ENCODE results near the gene ZNF431. TPM values are rescaled to one million over a fixed set of nuclear protein-coding genes. Genes with fewer than 3 reads are reported as not detected.

The ZNF431 gene
- total RNA-seq (2022), result 17.9 TPM in 2 replicates
- Bru-seq, nascent RNA, result percentile 87 among the genes with signal in this experiment
- BruChase-seq, experiment 1, labeled RNA remaining after a 2-hour chase, result percentile 84 among the genes with signal in this experiment
- BruChase-seq, experiment 2, labeled RNA remaining after a 6-hour chase, result percentile 79 among the genes with signal in this experiment
- long read RNA-seq, full-length matches to known transcripts, result 1 of 13 reads
- long read RNA-seq, partial matches to known transcripts, result 0 of 13 reads
- long read RNA-seq, other reads (novel, unspliced or antisense), result 12 of 13 reads

GRCh38 chr19:21141787-21142464 lies at the start of gene ZNF431:
TSS of gene ZNF431 (plus strand) at chr19:21142040. CDS start at chr19:21142184, 144 bp downstream.
- Histone ChIP-seq H3K36me3 (ENCODE audit: control insufficient read depth, insufficient read depth, low read length) (no peaks in the 10 kb centered on the region; the same call in 1 of the 2 replicates), H3K4me1 (no peaks in the 10 kb centered on the region), H3K9me3 (no peaks in the 10 kb centered on the region), H3K27me3 (replicated peaks; ENCODE audit: control insufficient read depth, insufficient read depth, low read length) (no peaks in the 10 kb centered on the region), H3K4me3 (ENCODE audit: low read depth, low read length) (peak within 1 kb of the TSS; percentile 75)
- Mint-ChIP-seq H3K27ac (ENCODE audit: unreplicated experiment) (peak within 1 kb of the TSS; percentile 98), H3K4me3 (ENCODE audit: unreplicated experiment) (peak within 1 kb of the TSS; percentile 95), H3K27me3 (ENCODE audit: insufficient read depth, unreplicated experiment) (no peaks in the 10 kb centered on the region), H3K9me3 (ENCODE audit: unreplicated experiment) (no peaks in the 10 kb centered on the region), H3K36me3 (ENCODE audit: insufficient read depth, unreplicated experiment) (peaks cover 46% of the 10 kb centered on the region), H3K4me1 (ENCODE audit: low read depth, unreplicated experiment) (peaks cover 9% of the 10 kb centered on the region)
- DNase-seq, result peak; percentile 90 to 94
- POLR2A ChIA-PET, result interaction anchor here (0.6 to 1.0 kb wide), 5 partner anchors 60 to 1366 kb away, joined by 3 to 13 read pairs (median 6); partner anchors contain the start of genes ZNF430, ZNF708 and ZNF714
- intact Hi-C loops (cut with micrococcal nuclease; ENCODE audit: unreplicated experiment), result loop anchor here (10.0 kb wide), 1 partner anchor 117 kb away; the partner anchor contains the start of gene ZNF430
- TSS peak; percentile 45 for BruUV-seq (replicated peaks)
- CTCF ChIA-PET, result no interaction called here
- TF ChIP-seq, protein P1, sequence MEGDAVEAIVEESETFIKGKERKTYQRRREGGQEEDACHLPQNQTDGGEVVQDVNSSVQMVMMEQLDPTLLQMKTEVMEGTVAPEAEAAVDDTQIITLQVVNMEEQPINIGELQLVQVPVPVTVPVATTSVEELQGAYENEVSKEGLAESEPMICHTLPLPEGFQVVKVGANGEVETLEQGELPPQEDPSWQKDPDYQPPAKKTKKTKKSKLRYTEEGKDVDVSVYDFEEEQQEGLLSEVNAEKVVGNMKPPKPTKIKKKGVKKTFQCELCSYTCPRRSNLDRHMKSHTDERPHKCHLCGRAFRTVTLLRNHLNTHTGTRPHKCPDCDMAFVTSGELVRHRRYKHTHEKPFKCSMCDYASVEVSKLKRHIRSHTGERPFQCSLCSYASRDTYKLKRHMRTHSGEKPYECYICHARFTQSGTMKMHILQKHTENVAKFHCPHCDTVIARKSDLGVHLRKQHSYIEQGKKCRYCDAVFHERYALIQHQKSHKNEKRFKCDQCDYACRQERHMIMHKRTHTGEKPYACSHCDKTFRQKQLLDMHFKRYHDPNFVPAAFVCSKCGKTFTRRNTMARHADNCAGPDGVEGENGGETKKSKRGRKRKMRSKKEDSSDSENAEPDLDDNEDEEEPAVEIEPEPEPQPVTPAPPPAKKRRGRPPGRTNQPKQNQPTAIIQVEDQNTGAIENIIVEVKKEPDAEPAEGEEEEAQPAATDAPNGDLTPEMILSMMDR (IDR thresholded peaks at IDR 0.05; ENCODE audit: insufficient read depth in 1 of 2, low read depth in 1 of 2, low read length in 1 of 2, severe bottlenecking in 1 of 2, unreplicated experiment in 1 of 2), result no peak

- POLR2A ChIA-PET, result no interaction called here
- Histone ChIP-seq H3K4me3 (ENCODE audit: low read depth, low read length) (no peak overlapping the region), H3K36me3 (ENCODE audit: control insufficient read depth, insufficient read depth, low read length) (no peaks in the 10 kb centered on the region), H3K9me3 (no peaks in the 10 kb centered on the region), H3K27me3 (replicated peaks; ENCODE audit: control insufficient read depth, insufficient read depth, low read length) (no peaks in the 10 kb centered on the region), H3K4me1 (no peaks in the 10 kb centered on the region)
- intact Hi-C loops (cut with micrococcal nuclease; ENCODE audit: unreplicated experiment), result no loop called here
- H3K4me1 Mint-ChIP-seq (ENCODE audit: low read depth, unreplicated experiment), result no peaks in the 10 kb centered on the region
- H3K9me3 Mint-ChIP-seq (ENCODE audit: unreplicated experiment), result no peaks in the 10 kb centered on the region
- H3K27ac Mint-ChIP-seq (ENCODE audit: unreplicated experiment), result peak overlapping the region; percentile 53
- peaks cover 24% of the 10 kb centered on the region for H3K36me3 Mint-ChIP-seq (ENCODE audit: insufficient read depth, unreplicated experiment)
- CTCF ChIA-PET, result no interaction called here
- TF ChIP-seq, protein P1 (IDR thresholded peaks at IDR 0.05; ENCODE audit: insufficient read depth in 1 of 2, low read depth in 1 of 2, low read length in 1 of 2, severe bottlenecking in 1 of 2, unreplicated experiment in 1 of 2), result no peak
- no peaks in the 10 kb centered on the region for H3K27me3 Mint-ChIP-seq (ENCODE audit: insufficient read depth, unreplicated experiment)
- DNase-seq, result no peak
- no peak overlapping the region for H3K4me3 Mint-ChIP-seq (ENCODE audit: unreplicated experiment)
- BruUV-seq (replicated peaks), result no TSS peak
These were observed 49.7 kb upstream of the ZNF431 start for GRCh38 chr19:21092109-21092508.

- Mint-ChIP-seq H3K27ac (ENCODE audit: unreplicated experiment) (no peak overlapping the region), H3K9me3 (ENCODE audit: unreplicated experiment) (no peaks in the 10 kb centered on the region), H3K36me3 (ENCODE audit: insufficient read depth, unreplicated experiment) (peaks cover 37% of the 10 kb centered on the region), H3K4me1 (ENCODE audit: low read depth, unreplicated experiment) (no peaks in the 10 kb centered on the region), H3K27me3 (ENCODE audit: insufficient read depth, unreplicated experiment) (no peaks in the 10 kb centered on the region), H3K4me3 (ENCODE audit: unreplicated experiment) (no peak overlapping the region)
- DNase-seq, result no peak
- ChIA-PET CTCF (no interaction called here), POLR2A (no interaction called here)
- H3K4me3 ChIP-seq (ENCODE audit: low read depth, low read length), result no peak overlapping the region
- H3K9me3 ChIP-seq, result no peaks in the 10 kb centered on the region
- H3K4me1 ChIP-seq, result no peaks in the 10 kb centered on the region
- TF ChIP-seq, protein P1 (IDR thresholded peaks at IDR 0.05; ENCODE audit: insufficient read depth in 1 of 2, low read depth in 1 of 2, low read length in 1 of 2, severe bottlenecking in 1 of 2, unreplicated experiment in 1 of 2), result no peak
- no TSS peak for BruUV-seq (replicated peaks)
- intact Hi-C loops (cut with micrococcal nuclease; ENCODE audit: unreplicated experiment), result no loop called here
- no peaks in the 10 kb centered on the region for H3K27me3 ChIP-seq (replicated peaks; ENCODE audit: control insufficient read depth, insufficient read depth, low read length)
- H3K36me3 ChIP-seq (ENCODE audit: control insufficient read depth, insufficient read depth, low read length), result no peaks in the 10 kb centered on the region
These were observed 47.4 kb upstream of the ZNF431 start for GRCh38 chr19:21094347-21095025.

All from Caco-2 (cell line).